H7 (cell line): ENCODE results near the gene LIX1. TPM values are rescaled to one million over a fixed set of nuclear protein-coding genes. Genes with fewer than 3 reads are reported as not detected.

ENCODE experiments used
- DNase-seq: peaks from one replicate; pipeline ENCODE4 v3.0.0; 2012
- H3K27me3 ChIP-seq: 2 replicates; pipeline ENCODE4 v1.6.0; 2011; ENCODE audit warnings: mild to moderate bottlenecking, low read length; ENCODE audit not compliant: control insufficient read depth, insufficient read depth
- H3K36me3 ChIP-seq: replicated peaks from 2 replicates; pipeline ENCODE4 v1.5.1; 2011; ENCODE audit warnings: low read length; ENCODE audit not compliant: control insufficient read depth, insufficient read depth
- H3K4me3 ChIP-seq: 2 replicates; pipeline ENCODE4 v1.5.1; 2011; ENCODE audit warnings: low read depth, mild to moderate bottlenecking, control low read depth, low read length, moderate library complexity; ENCODE audit not compliant: insufficient read depth
- total RNA-seq: library from RNA; depleted of rRNA; stranded (reverse); fragments of >200 nt; shearing (Covaris generic); gene quantifications from 2 replicates; pipeline ENCODE4 v1.2.3, GENCODE V29; 2014

Gene LIX1
- total RNA-seq, 1 experiment from 2014 or later: 0.14 TPM

- H3K27me3 ChIP-seq: no peaks in the 10 kb centered on the region
- H3K36me3 ChIP-seq: no peaks in the 10 kb centered on the region
- peak; percentile 53 for DNase-seq
- no peak overlapping the region for H3K4me3 ChIP-seq
Observed at GRCh38 chr5:97102010-97102470, 40.4 kb downstream of the LIX1 start.

DNA sequence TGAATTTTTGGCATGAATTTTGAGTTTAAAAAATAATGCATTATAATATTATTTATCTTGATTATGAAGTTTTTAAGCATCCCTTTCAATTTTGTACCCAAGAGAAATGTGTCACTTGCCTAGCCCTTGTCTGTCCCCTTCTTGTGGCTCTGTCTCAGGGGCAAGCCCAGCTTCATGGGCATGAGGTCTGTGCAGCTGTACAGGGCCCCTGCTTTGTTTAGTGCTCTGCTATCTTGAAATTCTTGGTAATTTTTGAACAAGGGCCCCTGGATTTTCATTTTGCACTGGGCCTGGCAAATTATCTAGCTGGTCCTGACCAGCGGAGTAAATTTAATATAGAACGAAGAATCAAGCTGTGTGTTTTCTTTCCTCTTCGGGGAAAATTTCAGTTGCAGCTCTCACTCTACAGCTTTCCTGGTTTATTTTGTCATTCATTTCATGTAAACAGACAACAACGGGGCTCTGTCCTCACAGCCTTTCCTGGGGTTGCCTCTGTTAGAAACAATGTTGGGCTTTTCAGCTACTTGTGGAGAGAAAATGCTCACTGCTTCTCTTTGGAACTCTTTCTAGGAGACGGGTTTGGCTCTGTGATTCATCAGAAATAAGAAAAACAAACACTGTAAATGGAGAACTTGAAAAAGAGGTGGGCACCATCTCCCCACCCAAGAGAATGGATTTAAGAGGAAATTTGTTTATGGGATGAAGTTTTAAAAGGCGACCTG, 41.1 kb downstream of the LIX1 start:
- no peak overlapping the region for H3K4me3 ChIP-seq
- H3K27me3 ChIP-seq: no peaks in the 10 kb centered on the region
- no peak for DNase-seq
- H3K36me3 ChIP-seq: no peaks in the 10 kb centered on the region

GRCh38 chr5:97100476-97100875, 41.9 kb downstream of the LIX1 start:
- Histone ChIP-seq H3K36me3 (no peaks in the 10 kb centered on the region), H3K27me3 (no peaks in the 10 kb centered on the region), H3K4me3 (no peak overlapping the region)
- no peak for DNase-seq

DNA sequence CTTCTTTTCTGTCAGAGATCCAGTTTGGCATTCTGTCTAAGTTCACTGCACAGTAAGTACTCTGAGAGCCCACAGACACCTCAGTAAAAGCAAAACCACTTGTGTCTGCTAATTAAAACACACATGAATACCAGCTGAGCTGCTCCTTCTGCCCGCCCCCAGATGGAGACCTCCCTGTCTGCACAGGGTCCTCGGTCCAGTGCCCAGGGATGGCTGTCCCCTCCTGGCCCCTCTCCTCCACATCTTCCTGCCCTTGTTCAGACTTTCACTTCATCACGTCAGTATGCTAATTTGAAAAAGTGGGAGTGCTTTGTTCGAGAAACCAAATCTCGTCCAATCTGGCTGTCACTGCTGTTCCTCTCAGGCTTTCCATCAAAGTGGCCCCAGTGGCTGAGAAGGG, 43.5 kb downstream of the LIX1 start:
- Histone ChIP-seq H3K27me3 (no peaks in the 10 kb centered on the region), H3K36me3 (no peaks in the 10 kb centered on the region), H3K4me3 (no peak overlapping the region)
- no peak for DNase-seq

DNA sequence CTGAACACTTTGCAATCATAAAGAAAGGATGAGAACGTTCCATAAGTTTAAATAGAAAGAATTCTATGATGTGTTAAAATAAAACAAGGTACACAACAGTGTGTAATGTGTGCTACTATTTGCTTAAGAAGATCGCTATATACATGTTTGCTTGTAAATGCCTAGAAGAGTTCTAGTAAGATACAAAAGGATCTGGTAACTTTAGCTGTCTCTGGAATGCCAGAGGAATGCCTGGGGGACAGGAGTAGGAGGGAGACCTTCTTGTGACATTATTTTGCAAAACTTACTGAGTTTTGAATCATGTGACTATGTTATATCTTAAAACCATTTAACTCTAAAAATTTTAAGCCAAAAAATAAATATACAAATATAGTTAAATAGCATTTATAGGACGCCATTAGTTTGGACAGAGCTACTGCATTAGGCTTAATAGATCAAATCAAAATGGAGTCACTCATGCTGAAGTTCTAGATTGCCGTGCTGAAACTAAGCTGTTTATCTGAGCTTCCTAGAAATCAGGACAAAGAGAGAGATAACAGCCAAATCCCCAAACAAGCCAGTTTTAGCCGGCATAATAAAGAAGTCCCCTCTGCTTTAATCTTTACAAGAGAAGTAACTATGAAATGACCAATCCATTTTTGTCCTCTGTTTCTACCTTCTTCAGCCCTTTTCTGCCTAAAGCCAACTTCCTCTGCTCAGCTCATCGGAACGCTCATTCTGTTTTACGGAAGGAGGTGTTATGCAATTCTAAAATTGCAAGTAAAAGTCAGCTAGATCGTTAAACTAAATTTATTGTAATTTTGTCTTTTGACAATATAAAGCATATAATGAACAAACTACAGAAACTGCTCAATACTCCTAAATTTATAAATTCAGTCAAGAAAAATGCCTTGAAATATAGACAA, 44.8 kb downstream of the LIX1 start:
- no peaks in the 10 kb centered on the region for H3K27me3 ChIP-seq
- DNase-seq: no peak
- no peak overlapping the region for H3K4me3 ChIP-seq
- H3K36me3 ChIP-seq: no peaks in the 10 kb centered on the region

- Histone ChIP-seq H3K36me3 (no peaks in the 10 kb centered on the region), H3K4me3 (no peak overlapping the region), H3K27me3 (no peaks in the 10 kb centered on the region)
- DNase-seq: no peak
Observed at GRCh38 chr5:97096846-97097245, 45.6 kb downstream of the LIX1 start.

DNA sequence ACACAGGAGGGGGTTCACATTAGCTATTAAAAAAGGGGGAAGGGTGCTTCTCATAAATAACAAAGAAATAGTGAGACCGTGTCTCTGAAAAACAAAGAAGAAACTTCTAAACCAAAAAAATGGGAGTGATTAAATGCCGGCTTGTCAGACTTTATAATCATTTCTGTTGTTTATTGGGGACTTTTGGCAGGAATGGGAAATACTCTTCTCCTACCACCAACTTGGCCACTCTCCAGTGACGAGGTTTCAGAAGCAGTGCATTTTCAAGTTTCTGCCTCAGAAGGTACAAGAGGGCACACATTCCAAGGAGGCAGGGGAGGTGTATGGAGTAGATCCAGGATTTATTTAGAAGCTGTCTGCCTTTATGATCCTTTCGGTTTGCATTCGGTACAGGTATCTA, 46.2 kb downstream of the LIX1 start:
- H3K27me3 ChIP-seq: no peaks in the 10 kb centered on the region
- H3K36me3 ChIP-seq: no peaks in the 10 kb centered on the region
- no peak for DNase-seq
- no peak overlapping the region for H3K4me3 ChIP-seq

DNA sequence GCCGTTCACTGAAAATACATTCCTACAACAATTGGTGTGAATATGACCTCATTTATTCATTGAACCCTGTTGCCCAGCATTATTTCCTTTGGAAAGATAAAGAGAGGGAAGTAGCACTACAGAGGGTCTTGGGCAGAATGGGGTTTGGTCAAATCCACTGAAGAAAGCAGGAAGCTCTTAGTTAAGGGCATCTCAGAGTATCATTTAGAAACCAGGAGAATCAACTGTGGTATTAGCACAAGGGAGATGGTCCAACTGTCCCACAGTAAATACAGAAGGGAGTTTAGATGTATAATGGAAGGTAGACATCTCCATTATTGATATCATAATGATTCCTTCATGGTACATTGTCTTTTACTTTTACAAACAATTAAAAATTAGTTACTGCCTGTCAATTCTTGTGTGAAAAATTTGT, 47.1 kb downstream of the LIX1 start:
- H3K4me3 ChIP-seq: no peak overlapping the region
- H3K36me3 ChIP-seq: no peaks in the 10 kb centered on the region
- DNase-seq: no peak
- H3K27me3 ChIP-seq: no peaks in the 10 kb centered on the region

- DNase-seq: no peak
- no peaks in the 10 kb centered on the region for H3K36me3 ChIP-seq
- no peaks in the 10 kb centered on the region for H3K27me3 ChIP-seq
- H3K4me3 ChIP-seq: no peak overlapping the region
Observed at GRCh38 chr5:97094579-97095317, 47.7 kb downstream of the LIX1 start.

DNA sequence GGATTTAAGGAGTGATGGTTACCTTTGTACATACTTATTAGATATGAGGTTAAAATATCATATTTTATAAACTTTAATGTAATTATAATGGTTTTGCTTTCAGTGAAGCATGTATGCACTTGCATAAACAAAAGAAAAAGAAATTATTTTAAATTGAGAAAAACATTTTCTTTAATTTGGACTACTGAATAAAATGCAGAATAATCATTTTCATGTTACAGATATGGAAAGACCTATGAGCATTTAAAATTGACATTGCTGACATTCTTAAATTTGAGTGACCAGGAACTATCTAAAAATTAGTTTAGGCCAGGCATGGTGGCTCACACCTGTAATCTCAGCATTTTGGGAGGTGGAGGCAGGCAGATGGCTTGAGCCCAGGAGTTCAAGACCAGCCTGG, 49.2 kb downstream of the LIX1 start:
- DNase-seq: no peak
- no peak overlapping the region for H3K4me3 ChIP-seq
- no peaks in the 10 kb centered on the region for H3K36me3 ChIP-seq
- no peaks in the 10 kb centered on the region for H3K27me3 ChIP-seq

DNA sequence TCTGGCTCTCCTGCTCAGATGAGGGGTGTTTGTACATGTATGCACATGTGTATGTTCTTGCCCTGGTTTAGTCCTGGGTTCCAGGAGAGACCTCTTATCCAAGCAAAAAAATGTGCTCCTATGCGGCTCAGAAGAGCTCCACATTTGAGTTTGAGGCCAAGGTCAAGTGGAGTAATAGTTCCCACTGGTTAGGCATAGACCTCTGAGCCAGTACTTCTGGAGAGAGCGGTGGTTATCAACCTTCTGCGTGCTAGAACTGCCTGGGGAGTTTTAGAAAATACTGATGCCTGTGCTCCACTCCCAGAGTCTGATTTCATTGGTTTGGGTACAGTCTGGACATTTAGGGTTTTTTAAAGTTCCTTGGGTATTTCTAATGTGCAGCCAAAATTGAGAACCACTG, 51.5 kb downstream of the LIX1 start:
- no peak for DNase-seq
- no peak overlapping the region for H3K4me3 ChIP-seq
- H3K36me3 ChIP-seq: no peaks in the 10 kb centered on the region
- H3K27me3 ChIP-seq: no peaks in the 10 kb centered on the region

DNA sequence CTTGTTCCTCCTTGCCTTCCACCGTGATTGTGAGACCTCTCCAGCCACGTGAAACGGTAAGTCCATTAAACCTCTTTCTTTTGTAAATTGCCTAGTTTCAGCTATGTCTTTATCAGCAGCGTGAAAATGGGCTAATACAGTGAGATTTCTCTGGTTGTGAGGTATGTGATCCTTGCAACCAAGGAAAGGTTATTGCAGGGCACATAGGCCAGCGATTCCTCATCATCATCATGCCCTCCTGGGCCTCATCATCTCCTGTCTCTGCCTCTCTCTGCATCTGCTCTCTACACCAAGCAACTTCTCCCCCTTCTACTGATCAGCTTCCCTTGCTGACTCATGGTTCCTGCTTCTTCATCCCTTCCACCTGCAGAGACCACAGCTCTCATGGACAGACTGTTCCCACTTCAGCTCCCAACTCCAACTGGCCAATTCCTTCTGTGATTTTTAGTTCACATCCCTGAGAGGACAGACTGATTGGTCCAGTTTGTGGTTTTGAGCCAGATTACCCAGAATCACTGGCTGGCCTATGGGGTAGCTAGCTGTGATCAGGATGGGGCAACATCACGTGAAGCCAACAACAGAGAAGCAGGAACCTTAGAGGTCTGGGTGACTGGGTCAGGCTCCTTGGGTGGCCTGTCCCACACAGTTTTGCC, 53.1 kb downstream of the LIX1 start:
- no peak for DNase-seq
- H3K4me3 ChIP-seq: no peak overlapping the region
- no peaks in the 10 kb centered on the region for H3K27me3 ChIP-seq
- no peaks in the 10 kb centered on the region for H3K36me3 ChIP-seq

GRCh38 chr5:97088774-97089148, 53.6 kb downstream of the LIX1 start:
- Histone ChIP-seq H3K4me3 (no peak overlapping the region), H3K36me3 (no peaks in the 10 kb centered on the region), H3K27me3 (no peaks in the 10 kb centered on the region)
- DNase-seq: no peak

- Histone ChIP-seq H3K27me3 (no peaks in the 10 kb centered on the region), H3K4me3 (no peak overlapping the region), H3K36me3 (no peaks in the 10 kb centered on the region)
- no peak for DNase-seq
Observed at GRCh38 chr5:97087138-97087537, 55.3 kb downstream of the LIX1 start.
